Measurements from ENCODE around the gene SLC22A1. TPM values are rescaled to one million over a fixed set of nuclear protein-coding genes. Genes with fewer than 3 reads are reported as not detected.
"Not testable (repeated sequence)": the region's sequence is repeated elsewhere in the genome, so short reads cannot be mapped to it uniquely, and the experiment has no call there.

The SLC22A1 gene
- total RNA-seq, 1 experiment from 2014 or later: 0.98 TPM

DNA sequence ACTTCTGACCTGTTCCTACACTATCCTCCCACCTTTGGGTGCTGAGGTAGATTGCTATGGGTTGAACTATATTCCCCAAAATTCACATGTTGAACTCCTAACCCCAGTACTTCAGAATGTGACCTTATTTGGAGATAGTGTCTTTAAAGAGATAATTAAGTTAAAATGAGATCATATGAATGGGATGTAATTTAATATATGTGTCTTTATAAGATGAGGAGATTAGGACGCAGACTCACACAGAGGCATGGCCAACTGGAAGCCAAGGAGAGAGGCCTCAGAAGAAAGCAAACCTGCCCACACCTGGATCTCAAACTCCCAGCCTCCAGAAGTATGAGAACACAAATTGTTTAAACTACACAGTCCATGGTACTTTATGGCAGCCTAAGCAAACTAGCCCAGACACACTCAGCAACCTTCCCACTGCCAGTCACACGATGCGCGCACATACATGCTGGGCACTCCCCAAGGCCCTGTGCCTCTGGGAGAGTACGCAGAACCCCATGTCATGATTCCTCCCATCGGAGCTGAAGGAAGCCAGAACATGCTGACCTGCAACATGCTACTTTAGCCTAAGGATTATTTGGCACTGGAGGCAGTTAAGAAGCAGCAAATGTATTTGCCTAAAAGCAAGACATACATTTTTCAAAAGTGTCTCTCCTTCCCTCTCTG, 8.9 kb upstream of the SLC22A1 start:
- DNase-seq (ENCODE audit: low read depth, low spot score) (no peak), ATAC-seq (no peak)
- Histone ChIP-seq H3K27me3 (ENCODE audit: control insufficient read depth, insufficient read depth, low read length) (no peaks in the 10 kb centered on the region), H3K4me1 (ENCODE audit: control insufficient read depth, insufficient read depth, low read length) (no peaks in the 10 kb centered on the region), H3K36me3 (ENCODE audit: control insufficient read depth, insufficient read depth, low read length) (no peaks in the 10 kb centered on the region), H3K27ac (ENCODE audit: low read length) (no peak overlapping the region), H3K4me3 (ENCODE audit: low read depth in 2 of 2, low read length in 2 of 2) (no peak overlapping the region), H3K9me3 (ENCODE audit: control insufficient read depth, insufficient read depth, low read depth, low read length) (no peaks in the 10 kb centered on the region)
- intact Hi-C loops (cut with micrococcal nuclease; ENCODE audit: unreplicated experiment) (no loop called here), in situ Hi-C loops (cut with HindIII; ENCODE audit: low pct_unique_long_range_greater_than_20kb, low sequenced_read_pairs) (no loop called here)
- POLR2A ChIA-PET: no interaction called here
- CTCF ChIA-PET: no interaction called here
- no peak for TF ChIP-seq SIN3A (IDR thresholded peaks at IDR 0.05; ENCODE audit: borderline replicate concordance, insufficient read depth, low read depth, low read length)
- no peak for TF ChIP-seq TCF7L2 (IDR thresholded peaks at IDR 0.05; ENCODE audit: low read depth, low read length)
- TF ChIP-seq, protein P1, sequence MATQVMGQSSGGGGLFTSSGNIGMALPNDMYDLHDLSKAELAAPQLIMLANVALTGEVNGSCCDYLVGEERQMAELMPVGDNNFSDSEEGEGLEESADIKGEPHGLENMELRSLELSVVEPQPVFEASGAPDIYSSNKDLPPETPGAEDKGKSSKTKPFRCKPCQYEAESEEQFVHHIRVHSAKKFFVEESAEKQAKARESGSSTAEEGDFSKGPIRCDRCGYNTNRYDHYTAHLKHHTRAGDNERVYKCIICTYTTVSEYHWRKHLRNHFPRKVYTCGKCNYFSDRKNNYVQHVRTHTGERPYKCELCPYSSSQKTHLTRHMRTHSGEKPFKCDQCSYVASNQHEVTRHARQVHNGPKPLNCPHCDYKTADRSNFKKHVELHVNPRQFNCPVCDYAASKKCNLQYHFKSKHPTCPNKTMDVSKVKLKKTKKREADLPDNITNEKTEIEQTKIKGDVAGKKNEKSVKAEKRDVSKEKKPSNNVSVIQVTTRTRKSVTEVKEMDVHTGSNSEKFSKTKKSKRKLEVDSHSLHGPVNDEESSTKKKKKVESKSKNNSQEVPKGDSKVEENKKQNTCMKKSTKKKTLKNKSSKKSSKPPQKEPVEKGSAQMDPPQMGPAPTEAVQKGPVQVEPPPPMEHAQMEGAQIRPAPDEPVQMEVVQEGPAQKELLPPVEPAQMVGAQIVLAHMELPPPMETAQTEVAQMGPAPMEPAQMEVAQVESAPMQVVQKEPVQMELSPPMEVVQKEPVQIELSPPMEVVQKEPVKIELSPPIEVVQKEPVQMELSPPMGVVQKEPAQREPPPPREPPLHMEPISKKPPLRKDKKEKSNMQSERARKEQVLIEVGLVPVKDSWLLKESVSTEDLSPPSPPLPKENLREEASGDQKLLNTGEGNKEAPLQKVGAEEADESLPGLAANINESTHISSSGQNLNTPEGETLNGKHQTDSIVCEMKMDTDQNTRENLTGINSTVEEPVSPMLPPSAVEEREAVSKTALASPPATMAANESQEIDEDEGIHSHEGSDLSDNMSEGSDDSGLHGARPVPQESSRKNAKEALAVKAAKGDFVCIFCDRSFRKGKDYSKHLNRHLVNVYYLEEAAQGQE (IDR thresholded peaks at IDR 0.05; ENCODE audit: insufficient read depth in 1 of 2, low read depth in 2 of 2, low read length in 1 of 2): no peak
- no peak for TF ChIP-seq POLR2AphosphoS5 (IDR thresholded peaks at IDR 0.05; ENCODE audit: low read depth, low read length)
- TF ChIP-seq, protein P2, sequence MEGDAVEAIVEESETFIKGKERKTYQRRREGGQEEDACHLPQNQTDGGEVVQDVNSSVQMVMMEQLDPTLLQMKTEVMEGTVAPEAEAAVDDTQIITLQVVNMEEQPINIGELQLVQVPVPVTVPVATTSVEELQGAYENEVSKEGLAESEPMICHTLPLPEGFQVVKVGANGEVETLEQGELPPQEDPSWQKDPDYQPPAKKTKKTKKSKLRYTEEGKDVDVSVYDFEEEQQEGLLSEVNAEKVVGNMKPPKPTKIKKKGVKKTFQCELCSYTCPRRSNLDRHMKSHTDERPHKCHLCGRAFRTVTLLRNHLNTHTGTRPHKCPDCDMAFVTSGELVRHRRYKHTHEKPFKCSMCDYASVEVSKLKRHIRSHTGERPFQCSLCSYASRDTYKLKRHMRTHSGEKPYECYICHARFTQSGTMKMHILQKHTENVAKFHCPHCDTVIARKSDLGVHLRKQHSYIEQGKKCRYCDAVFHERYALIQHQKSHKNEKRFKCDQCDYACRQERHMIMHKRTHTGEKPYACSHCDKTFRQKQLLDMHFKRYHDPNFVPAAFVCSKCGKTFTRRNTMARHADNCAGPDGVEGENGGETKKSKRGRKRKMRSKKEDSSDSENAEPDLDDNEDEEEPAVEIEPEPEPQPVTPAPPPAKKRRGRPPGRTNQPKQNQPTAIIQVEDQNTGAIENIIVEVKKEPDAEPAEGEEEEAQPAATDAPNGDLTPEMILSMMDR (IDR thresholded peaks at IDR 0.05): no peak
- no TSS peak for BruUV-seq (replicated peaks)

DNA sequence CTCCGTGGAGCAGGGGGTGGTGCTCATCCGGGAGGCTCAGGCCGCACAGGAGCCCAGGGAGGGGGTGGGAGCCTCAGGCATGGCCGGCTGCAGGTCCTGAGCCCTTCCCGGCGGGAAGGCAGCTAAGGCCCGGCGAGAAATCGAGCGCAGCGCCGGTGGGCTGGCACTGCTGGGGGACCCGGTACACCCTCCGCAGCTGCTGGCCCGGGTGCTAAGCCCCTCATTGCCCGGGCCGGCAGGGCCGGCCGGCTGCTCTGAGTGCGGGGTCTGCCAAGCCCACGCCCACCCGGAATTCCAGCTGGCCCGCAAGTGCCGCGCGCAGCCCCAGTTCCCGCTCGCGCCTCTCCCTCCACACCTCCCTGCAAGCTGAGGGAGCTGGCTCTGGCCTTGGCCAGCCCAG, 7.1 kb upstream of the SLC22A1 start:
- H3K4me1 ChIP-seq (ENCODE audit: control insufficient read depth, insufficient read depth, low read length); H3K27me3 ChIP-seq (ENCODE audit: control insufficient read depth, insufficient read depth, low read length); H3K9me3 ChIP-seq (ENCODE audit: control insufficient read depth, insufficient read depth, low read depth, low read length); CTCF ChIA-PET; DNase-seq (ENCODE audit: low read depth, low spot score); POLR2A ChIA-PET; intact Hi-C loops (cut with micrococcal nuclease; ENCODE audit: unreplicated experiment); H3K4me3 ChIP-seq (ENCODE audit: low read depth in 2 of 2, low read length in 2 of 2); BruUV-seq (replicated peaks); ATAC-seq; in situ Hi-C loops (cut with HindIII; ENCODE audit: low pct_unique_long_range_greater_than_20kb, low sequenced_read_pairs); H3K27ac ChIP-seq (ENCODE audit: low read length); H3K36me3 ChIP-seq (ENCODE audit: control insufficient read depth, insufficient read depth, low read length): not testable (repeated sequence)

DNA sequence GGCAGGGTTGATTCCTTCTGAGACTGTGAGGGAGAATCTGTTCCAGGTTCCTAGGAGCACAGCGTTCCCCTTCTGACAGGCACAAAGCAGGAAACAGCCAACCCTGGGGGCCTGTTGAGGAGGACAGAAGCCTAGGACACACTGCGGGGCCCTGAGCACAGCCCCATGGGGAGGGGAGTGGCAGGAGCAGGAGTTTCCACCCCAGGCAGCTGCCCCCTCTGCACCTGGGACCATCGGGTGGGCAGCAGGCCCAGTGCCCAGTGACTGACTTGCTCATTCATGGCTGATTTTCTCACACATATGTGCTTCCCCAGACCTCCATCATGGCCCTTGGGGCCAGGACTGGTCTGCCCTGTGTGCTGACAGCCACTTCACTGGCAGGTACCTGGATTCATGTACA, 6.2 kb upstream of the SLC22A1 start:
- CTCF ChIA-PET: no interaction called here
- no peak for ATAC-seq

More for the DNA sequence above, 6.2 kb upstream of the SLC22A1 start:
- no peaks in the 10 kb centered on the region for H3K4me1 ChIP-seq (ENCODE audit: control insufficient read depth, insufficient read depth, low read length)
- no peaks in the 10 kb centered on the region for H3K27me3 ChIP-seq (ENCODE audit: control insufficient read depth, insufficient read depth, low read length)
- intact Hi-C loops (cut with micrococcal nuclease; ENCODE audit: unreplicated experiment): no loop called here
- TF ChIP-seq, protein P2 (IDR thresholded peaks at IDR 0.05): no peak
- TF ChIP-seq POLR2AphosphoS5 (IDR thresholded peaks at IDR 0.05; ENCODE audit: low read depth, low read length): no peak
- TF ChIP-seq, protein P1 (IDR thresholded peaks at IDR 0.05; ENCODE audit: insufficient read depth in 1 of 2, low read depth in 2 of 2, low read length in 1 of 2): no peak
- no peak for DNase-seq (ENCODE audit: low read depth, low spot score)
- H3K9me3 ChIP-seq (ENCODE audit: control insufficient read depth, insufficient read depth, low read depth, low read length): no peaks in the 10 kb centered on the region
- no peaks in the 10 kb centered on the region for H3K36me3 ChIP-seq (ENCODE audit: control insufficient read depth, insufficient read depth, low read length)
- in situ Hi-C loops (cut with HindIII; ENCODE audit: low pct_unique_long_range_greater_than_20kb, low sequenced_read_pairs): no loop called here
- no TSS peak for BruUV-seq (replicated peaks)
- no peak overlapping the region for H3K27ac ChIP-seq (ENCODE audit: low read length)
- POLR2A ChIA-PET: no interaction called here
- no peak overlapping the region for H3K4me3 ChIP-seq (ENCODE audit: low read depth in 2 of 2, low read length in 2 of 2)

Data from Panc1 (cell line).